ENCODE results near the gene ABTB1. TPM values are rescaled to one million over a fixed set of nuclear protein-coding genes. Genes with fewer than 3 reads are reported as not detected.
"Not testable (repeated sequence)": the region's sequence is repeated elsewhere in the genome, so short reads cannot be mapped to it uniquely, and the experiment has no call there.

Gene ABTB1
- total RNA-seq, 1 experiment from 2014 or later: 27.2 TPM

DNA sequence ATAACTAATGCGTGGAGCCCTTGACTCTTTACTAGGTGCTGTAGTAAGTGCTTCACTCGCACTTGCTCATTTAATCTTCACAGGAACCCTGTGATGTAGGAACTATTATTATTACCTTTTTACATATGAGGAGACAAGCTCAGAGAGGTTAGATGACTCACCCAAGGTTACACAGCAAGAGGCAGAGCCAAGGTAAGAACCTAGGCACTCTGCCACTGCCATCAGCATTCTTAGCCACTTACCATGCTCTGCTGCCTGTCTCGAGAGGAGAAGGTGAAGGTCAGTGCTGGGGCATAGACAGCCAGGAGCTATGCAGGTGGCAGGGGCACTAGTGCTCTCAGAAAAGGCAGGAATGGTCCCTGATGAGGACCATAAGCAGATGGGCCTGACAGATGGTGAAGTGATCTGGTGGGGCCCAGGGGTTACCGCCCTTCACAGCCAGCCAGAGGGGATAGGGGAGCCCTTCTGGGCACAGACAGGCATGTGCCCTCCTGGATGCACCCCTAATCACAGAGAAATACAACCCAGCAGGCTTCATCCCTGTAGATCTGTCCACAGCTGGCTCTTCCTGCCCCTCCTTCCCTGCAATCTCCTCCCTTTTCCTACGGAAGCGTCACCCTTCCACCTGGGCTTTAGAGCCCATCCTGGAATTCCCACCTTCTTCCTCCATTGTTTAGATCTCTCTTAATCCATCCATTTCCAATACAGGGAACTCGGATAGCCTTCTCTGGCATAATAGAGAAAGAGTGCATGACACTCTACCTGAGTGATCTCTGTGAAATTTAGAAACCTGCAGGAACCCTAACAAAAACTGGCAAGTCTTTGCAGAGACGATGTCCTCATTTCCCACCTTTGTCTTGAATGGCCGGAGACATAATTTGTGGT lies 26.9 kb downstream of the ABTB1 start:
- TF ChIP-seq, protein P1, sequence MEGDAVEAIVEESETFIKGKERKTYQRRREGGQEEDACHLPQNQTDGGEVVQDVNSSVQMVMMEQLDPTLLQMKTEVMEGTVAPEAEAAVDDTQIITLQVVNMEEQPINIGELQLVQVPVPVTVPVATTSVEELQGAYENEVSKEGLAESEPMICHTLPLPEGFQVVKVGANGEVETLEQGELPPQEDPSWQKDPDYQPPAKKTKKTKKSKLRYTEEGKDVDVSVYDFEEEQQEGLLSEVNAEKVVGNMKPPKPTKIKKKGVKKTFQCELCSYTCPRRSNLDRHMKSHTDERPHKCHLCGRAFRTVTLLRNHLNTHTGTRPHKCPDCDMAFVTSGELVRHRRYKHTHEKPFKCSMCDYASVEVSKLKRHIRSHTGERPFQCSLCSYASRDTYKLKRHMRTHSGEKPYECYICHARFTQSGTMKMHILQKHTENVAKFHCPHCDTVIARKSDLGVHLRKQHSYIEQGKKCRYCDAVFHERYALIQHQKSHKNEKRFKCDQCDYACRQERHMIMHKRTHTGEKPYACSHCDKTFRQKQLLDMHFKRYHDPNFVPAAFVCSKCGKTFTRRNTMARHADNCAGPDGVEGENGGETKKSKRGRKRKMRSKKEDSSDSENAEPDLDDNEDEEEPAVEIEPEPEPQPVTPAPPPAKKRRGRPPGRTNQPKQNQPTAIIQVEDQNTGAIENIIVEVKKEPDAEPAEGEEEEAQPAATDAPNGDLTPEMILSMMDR (IDR thresholded peaks at IDR 0.05; ENCODE audit: unreplicated experiment): no peak
- CTCF ChIA-PET: no interaction called here
- Mint-ChIP-seq H3K27me3 (ENCODE audit: unreplicated experiment) (no peaks in the 10 kb centered on the region), H3K27ac (ENCODE audit: unreplicated experiment) (no peak overlapping the region), H3K4me3 (ENCODE audit: low read depth, unreplicated experiment) (no peak overlapping the region), H3K36me3 (ENCODE audit: insufficient read depth, unreplicated experiment) (peaks cover 8% of the 10 kb centered on the region), H3K4me1 (ENCODE audit: low read depth, unreplicated experiment) (no peaks in the 10 kb centered on the region), H3K9me3 (ENCODE audit: low read depth, unreplicated experiment) (no peaks in the 10 kb centered on the region)
- intact Hi-C loops (cut with micrococcal nuclease; ENCODE audit: unreplicated experiment): loop anchor here (5.0 kb wide), 1 partner anchor 48 kb away; no protein-coding TSS in a partner anchor
- no peak for DNase-seq
- no TSS peak for BruUV-seq (replicated peaks)

DNA sequence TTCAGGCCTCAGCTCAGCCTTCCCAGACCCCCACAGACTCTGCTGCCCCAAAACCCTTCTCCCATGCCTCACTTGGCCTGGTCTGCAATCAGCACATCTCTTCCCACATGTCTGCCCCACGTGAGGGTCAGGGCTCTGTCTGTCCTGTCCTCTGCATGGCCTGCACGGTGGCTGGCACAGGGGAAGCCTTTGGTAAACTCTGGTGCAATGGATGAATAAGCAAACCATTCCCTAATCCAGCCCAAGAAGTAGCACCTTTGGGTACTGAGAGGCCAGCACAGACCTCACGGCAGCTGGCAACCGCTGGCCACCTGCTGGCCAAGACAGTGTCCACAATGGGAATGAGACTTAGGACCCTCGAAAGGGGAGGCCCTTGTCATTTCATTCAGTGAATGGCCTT lies 27.7 kb downstream of the ABTB1 start:
- H3K27ac Mint-ChIP-seq (ENCODE audit: unreplicated experiment): no peak overlapping the region
- BruUV-seq (replicated peaks): no TSS peak

DNA sequence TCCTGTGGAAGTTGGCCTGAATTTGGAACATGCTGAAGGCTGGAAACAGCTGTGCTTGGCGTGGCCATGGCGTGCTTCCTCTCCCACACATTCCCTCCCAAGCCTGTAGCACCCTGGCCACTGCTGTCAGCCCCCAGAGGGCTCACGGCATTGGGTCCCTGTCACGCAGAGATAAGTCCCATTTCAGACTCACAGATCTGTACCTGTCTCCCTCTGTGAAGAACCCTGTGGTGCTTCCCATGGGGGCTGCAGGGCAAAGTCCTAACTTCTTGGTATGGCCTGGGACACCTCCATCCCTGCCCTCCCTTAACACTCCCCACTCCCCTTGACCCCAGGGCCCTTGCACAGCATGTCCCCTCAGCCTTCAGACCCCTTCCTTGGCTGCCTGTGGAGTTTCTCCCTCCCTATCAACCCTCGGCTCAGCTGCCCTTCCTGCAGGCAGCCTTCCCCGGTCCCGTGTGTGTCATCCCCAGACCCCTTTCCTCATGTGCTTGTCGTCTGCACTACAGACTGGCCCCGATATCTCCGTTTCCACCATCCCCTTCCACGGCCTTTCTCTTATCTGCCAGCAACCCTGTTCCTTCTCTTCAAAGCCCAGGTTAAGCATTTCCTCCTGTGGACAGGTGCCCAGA lies 28.6 kb downstream of the ABTB1 start:
- Mint-ChIP-seq H3K9me3 (ENCODE audit: low read depth, unreplicated experiment) (no peaks in the 10 kb centered on the region), H3K27me3 (ENCODE audit: unreplicated experiment) (no peaks in the 10 kb centered on the region), H3K27ac (ENCODE audit: unreplicated experiment) (no peak overlapping the region), H3K4me1 (ENCODE audit: low read depth, unreplicated experiment) (no peaks in the 10 kb centered on the region), H3K36me3 (ENCODE audit: insufficient read depth, unreplicated experiment) (peaks cover 5% of the 10 kb centered on the region), H3K4me3 (ENCODE audit: low read depth, unreplicated experiment) (no peak overlapping the region)
- BruUV-seq (replicated peaks): no TSS peak
- no peak for DNase-seq
- TF ChIP-seq, protein P1 (IDR thresholded peaks at IDR 0.05; ENCODE audit: unreplicated experiment): no peak
- CTCF ChIA-PET: interaction anchor here (0.5 kb wide), 1 partner anchor 125 kb away, joined by 8 read pairs; no protein-coding TSS in a partner anchor
- intact Hi-C loops (cut with micrococcal nuclease; ENCODE audit: unreplicated experiment): no loop called here

More for the DNA sequence above, 27.7 kb downstream of the ABTB1 start:
- DNase-seq: no peak
- H3K4me1 Mint-ChIP-seq (ENCODE audit: low read depth, unreplicated experiment): no peaks in the 10 kb centered on the region
- no peak overlapping the region for H3K4me3 Mint-ChIP-seq (ENCODE audit: low read depth, unreplicated experiment)
- no peaks in the 10 kb centered on the region for H3K27me3 Mint-ChIP-seq (ENCODE audit: unreplicated experiment)
- H3K9me3 Mint-ChIP-seq (ENCODE audit: low read depth, unreplicated experiment): no peaks in the 10 kb centered on the region
- CTCF ChIA-PET: no interaction called here
- intact Hi-C loops (cut with micrococcal nuclease; ENCODE audit: unreplicated experiment): no loop called here
- H3K36me3 Mint-ChIP-seq (ENCODE audit: insufficient read depth, unreplicated experiment): peaks cover 5% of the 10 kb centered on the region
- TF ChIP-seq, protein P1 (IDR thresholded peaks at IDR 0.05; ENCODE audit: unreplicated experiment): no peak

DNA sequence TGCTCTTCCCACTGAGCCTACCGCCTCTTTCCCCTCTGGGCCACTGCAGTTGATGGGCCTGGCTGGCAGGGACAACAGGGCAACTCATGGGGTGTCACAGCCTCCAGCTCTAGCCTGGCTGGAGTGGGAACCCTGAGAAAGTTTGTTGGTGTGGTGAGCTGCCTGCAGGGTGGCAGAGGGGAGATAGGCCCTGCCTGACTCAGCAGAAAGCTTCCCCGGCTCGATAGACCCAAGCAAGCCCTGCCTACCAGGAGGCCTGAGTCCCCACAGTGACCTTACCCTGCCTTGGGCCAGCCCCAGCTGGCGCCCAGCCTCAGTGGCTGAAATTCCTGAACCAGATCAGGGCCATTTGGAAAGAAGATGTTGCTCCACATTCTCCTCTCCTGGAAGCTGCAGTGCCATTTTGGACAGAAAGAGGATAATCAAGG lies 29.4 kb downstream of the ABTB1 start:
- intact Hi-C loops (cut with micrococcal nuclease; ENCODE audit: unreplicated experiment): no loop called here
- CTCF ChIA-PET: interaction anchor here (0.5 kb wide), 1 partner anchor 124 kb away, joined by 8 read pairs; no protein-coding TSS in a partner anchor
- no TSS peak for BruUV-seq (replicated peaks)
- no peak overlapping the region for H3K4me3 Mint-ChIP-seq (ENCODE audit: low read depth, unreplicated experiment)
- DNase-seq: no peak
- TF ChIP-seq, protein P1 (IDR thresholded peaks at IDR 0.05; ENCODE audit: unreplicated experiment): no peak
- H3K27me3 Mint-ChIP-seq (ENCODE audit: unreplicated experiment): no peaks in the 10 kb centered on the region
- H3K27ac Mint-ChIP-seq (ENCODE audit: unreplicated experiment): no peak overlapping the region
- H3K4me1 Mint-ChIP-seq (ENCODE audit: low read depth, unreplicated experiment): no peaks in the 10 kb centered on the region
- H3K9me3 Mint-ChIP-seq (ENCODE audit: low read depth, unreplicated experiment): no peaks in the 10 kb centered on the region
- H3K36me3 Mint-ChIP-seq (ENCODE audit: insufficient read depth, unreplicated experiment): peaks cover 5% of the 10 kb centered on the region

DNA sequence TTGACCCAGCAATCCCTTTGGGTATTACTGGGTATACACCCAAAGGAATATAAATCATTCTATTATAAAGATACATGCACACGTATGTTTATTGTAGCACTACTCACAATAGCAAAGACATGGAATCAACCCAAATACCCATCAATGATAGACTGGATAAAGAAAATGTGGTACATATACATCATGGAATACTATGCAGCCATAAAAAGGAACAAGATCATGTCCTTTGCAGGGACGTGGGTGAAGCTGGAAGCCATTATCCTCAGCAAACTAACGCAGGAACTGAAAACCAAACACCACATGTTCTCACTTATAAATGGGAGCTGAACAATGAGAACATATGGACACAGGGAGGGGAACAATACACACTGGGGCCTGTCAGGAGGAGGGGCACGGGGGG lies 32.1 kb downstream of the ABTB1 start:
- H3K4me1 Mint-ChIP-seq (ENCODE audit: low read depth, unreplicated experiment); H3K27me3 Mint-ChIP-seq (ENCODE audit: unreplicated experiment); BruUV-seq (replicated peaks); H3K36me3 Mint-ChIP-seq (ENCODE audit: insufficient read depth, unreplicated experiment); intact Hi-C loops (cut with micrococcal nuclease; ENCODE audit: unreplicated experiment); H3K9me3 Mint-ChIP-seq (ENCODE audit: low read depth, unreplicated experiment); CTCF ChIA-PET; DNase-seq; H3K27ac Mint-ChIP-seq (ENCODE audit: unreplicated experiment); H3K4me3 Mint-ChIP-seq (ENCODE audit: low read depth, unreplicated experiment): not testable (repeated sequence)
